Measurements from ENCODE around the gene TMEM128. TPM values are rescaled to one million over a fixed set of nuclear protein-coding genes. Genes with fewer than 3 reads are reported as not detected.
"Not testable (repeated sequence)": the region's sequence is repeated elsewhere in the genome, so short reads cannot be mapped to it uniquely, and the experiment has no call there.

Gene TMEM128
- total RNA-seq, 1 donor from 2014 or later: 10.0 TPM

- ATAC-seq; intact Hi-C loops (cut with DNase I); DNase-seq (ENCODE audit: missing footprints): not testable (repeated sequence)
Observed at GRCh38 chr4:4213674-4214073, 34.3 kb downstream of the TMEM128 start.

- intact Hi-C loops (cut with DNase I): no loop called here
- DNase-seq (ENCODE audit: missing footprints) (no peak), ATAC-seq (no peak)
Observed at GRCh38 chr4:4206204-4206603, 41.8 kb downstream of the TMEM128 start.

GRCh38 chr4:4204401-4204745, 43.6 kb downstream of the TMEM128 start:
- ATAC-seq (no peak), DNase-seq (ENCODE audit: missing footprints) (no peak)
- intact Hi-C loops (cut with DNase I): no loop called here

GRCh38 chr4:4203688-4204400, 44.2 kb downstream of the TMEM128 start:
- intact Hi-C loops (cut with DNase I): no loop called here
- no peak for DNase-seq (ENCODE audit: missing footprints)
- no peak for ATAC-seq

- DNase-seq (ENCODE audit: missing footprints): no peak
- no peak for ATAC-seq
- intact Hi-C loops (cut with DNase I): no loop called here
Observed at GRCh38 chr4:4202510-4202909, 45.5 kb downstream of the TMEM128 start.

- intact Hi-C loops (cut with DNase I): no loop called here
Observed at GRCh38 chr4:4200624-4201023, 47.4 kb downstream of the TMEM128 start.

GRCh38 chr4:4195354-4195753, 52.7 kb downstream of the TMEM128 start:
- intact Hi-C loops (cut with DNase I): no loop called here
- no peak for DNase-seq (ENCODE audit: missing footprints)
- ATAC-seq: no peak

More at GRCh38 chr4:4200624-4201023, 47.4 kb downstream of the TMEM128 start:
- DNase-seq (ENCODE audit: missing footprints) (no peak), ATAC-seq (no peak)

- intact Hi-C loops (cut with DNase I); ATAC-seq; DNase-seq (ENCODE audit: missing footprints): not testable (repeated sequence)
Observed at GRCh38 chr4:4188557-4188956, 59.5 kb downstream of the TMEM128 start.

Other genes starting within 250 kb of the TMEM128 start
- not detected for gene OTOP1, start 21.3 kb downstream of the TMEM128 start, total RNA-seq
- 11.3 TPM for gene LYAR, start 41.9 kb upstream of the TMEM128 start, total RNA-seq
- 4.0 TPM for gene ZBTB49, start 42.0 kb upstream of the TMEM128 start, total RNA-seq
- 8.9 TPM for gene NSG1, start 138.9 kb upstream of the TMEM128 start, total RNA-seq